ENCODE results near the gene RALGAPA2.

DNA sequence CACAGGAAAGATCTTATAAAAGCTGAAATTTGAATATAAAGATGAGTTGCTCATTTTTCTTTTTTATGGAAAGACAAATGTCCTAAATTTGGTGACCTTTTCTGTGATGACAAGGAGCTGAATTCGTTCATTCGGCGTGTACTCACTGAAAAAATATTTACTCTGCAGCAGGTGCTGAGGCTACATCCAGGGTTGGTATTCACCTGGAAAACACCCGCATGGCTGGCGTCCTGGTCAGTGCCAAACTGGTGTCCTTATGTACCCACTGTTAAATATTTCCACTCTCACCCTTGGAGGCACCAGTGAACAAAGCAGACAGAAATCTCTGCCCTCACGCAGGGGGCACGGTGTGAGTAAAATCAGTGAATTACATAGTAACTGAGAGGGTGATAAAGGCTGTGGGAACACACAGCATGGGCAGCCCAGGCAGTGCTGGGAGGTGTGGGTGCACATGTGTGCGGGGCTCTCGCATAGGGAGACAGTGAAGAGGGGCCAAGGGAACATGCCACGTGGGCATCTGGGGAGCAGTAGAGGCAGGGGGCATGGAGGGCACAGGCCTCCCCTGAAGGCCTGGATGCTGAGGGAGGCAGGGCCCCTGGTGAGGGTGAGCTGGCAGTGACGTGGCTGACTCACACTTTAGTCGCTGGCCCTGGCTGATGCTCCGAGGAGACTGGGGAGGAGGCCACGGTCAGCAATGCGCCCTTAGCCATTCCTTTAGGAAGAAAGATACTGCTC is 254.9 kb downstream of the RALGAPA2 start:
- no peak for TF ChIP-seq POLR2A (IDR thresholded peaks at IDR 0.05)
- TF ChIP-seq, protein P1, sequence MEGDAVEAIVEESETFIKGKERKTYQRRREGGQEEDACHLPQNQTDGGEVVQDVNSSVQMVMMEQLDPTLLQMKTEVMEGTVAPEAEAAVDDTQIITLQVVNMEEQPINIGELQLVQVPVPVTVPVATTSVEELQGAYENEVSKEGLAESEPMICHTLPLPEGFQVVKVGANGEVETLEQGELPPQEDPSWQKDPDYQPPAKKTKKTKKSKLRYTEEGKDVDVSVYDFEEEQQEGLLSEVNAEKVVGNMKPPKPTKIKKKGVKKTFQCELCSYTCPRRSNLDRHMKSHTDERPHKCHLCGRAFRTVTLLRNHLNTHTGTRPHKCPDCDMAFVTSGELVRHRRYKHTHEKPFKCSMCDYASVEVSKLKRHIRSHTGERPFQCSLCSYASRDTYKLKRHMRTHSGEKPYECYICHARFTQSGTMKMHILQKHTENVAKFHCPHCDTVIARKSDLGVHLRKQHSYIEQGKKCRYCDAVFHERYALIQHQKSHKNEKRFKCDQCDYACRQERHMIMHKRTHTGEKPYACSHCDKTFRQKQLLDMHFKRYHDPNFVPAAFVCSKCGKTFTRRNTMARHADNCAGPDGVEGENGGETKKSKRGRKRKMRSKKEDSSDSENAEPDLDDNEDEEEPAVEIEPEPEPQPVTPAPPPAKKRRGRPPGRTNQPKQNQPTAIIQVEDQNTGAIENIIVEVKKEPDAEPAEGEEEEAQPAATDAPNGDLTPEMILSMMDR (IDR thresholded peaks at IDR 0.05): no peak

Data from thyroid gland (tissue), 4 donors.